GM12891 (cell line): ENCODE measurements around the gene ALDH7A1.

ENCODE experiments used
- PAX5 ChIP-seq: IDR thresholded peaks from 2 replicates; pipeline ENCODE4 v1.6.1; 2011; ENCODE audit warnings: low read length, moderate library complexity, mild to moderate bottlenecking; ENCODE audit not compliant: insufficient read depth, severe bottlenecking
- POLR2A ChIP-seq: IDR thresholded peaks from 2 replicates; pipeline ENCODE4 v1.6.1; 2011; ENCODE audit warnings: low read depth, low read length, control low read depth
- POLR2AphosphoS5 ChIP-seq: IDR thresholded peaks from 2 replicates; pipeline ENCODE4 v1.6.1; 2011; ENCODE audit warnings: low read depth, low read length, control low read depth
- POU2F2 ChIP-seq: IDR thresholded peaks from 2 replicates; pipeline ENCODE4 v1.6.1; 2011; ENCODE audit warnings: low read depth, mild to moderate bottlenecking, control low read depth, low read length, moderate library complexity

DNA sequence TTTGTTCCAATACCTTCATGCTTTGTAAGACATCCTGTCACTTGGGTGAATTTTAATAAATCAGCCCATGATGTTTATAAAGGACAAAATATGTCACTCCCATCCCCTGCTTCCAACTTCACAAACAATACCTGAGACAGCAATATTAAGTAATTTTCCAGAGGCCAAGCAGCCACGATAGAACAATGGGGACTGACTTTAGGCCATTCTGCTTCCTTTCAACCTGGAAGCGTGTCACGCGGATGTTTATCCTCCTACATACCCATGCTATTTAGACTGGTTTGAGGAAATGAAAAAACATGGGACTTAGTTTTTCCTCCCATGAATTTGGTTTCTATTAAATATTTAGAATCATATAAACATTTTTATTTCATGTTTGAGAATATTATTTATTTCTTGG lies 88.9 kb downstream of the ALDH7A1 start:
- TF ChIP-seq POLR2A, result no peak
- TF ChIP-seq POLR2AphosphoS5, result no peak
- no peak for TF ChIP-seq PAX5
- TF ChIP-seq POU2F2, result no peak
